Neural progenitor cell (in vitro differentiated cells): ENCODE data around the gene HOXA1.
"Not testable (repeated sequence)": the region's sequence is repeated elsewhere in the genome, so short reads cannot be mapped to it uniquely, and the experiment has no call there.

ENCODE experiments used
- CTCF ChIP-seq: fragments of 200-600 bp; sonication (generic); IDR thresholded peaks from 2 replicates; pipeline ENCODE4 v1.5.1; 2017; ENCODE audit warnings: antibody characterized with exemption, mild to moderate bottlenecking
- EZH2 ChIP-seq: fragments of 200-600 bp; sonication (generic); IDR thresholded peaks from 2 replicates; pipeline ENCODE4 v1.6.1; 2017; ENCODE audit warnings: antibody characterized with exemption, mild to moderate bottlenecking, moderate library complexity
- EZH2phosphoT487 ChIP-seq: fragments of 200-600 bp; sonication (generic); IDR thresholded peaks from 2 replicates; pipeline ENCODE4 v1.6.1; 2017; ENCODE audit warnings: antibody characterized with exemption

GRCh38 chr7:27045972-27046371 is 49.8 kb downstream of the HOXA1 start:
- not testable (repeated sequence) for TF ChIP-seq CTCF, EZH2, EZH2phosphoT487
